HUES64 (cell line): ENCODE measurements around the gene LRRC8A.
A peak's percentile ranks its signal among the peaks of the same experiment; 100 is the strongest.

Experiments
- H3K27ac ChIP-seq: 2 replicates; pipeline ENCODE4 v1.7.0; 2013; ENCODE audit warnings: low read depth, low read length, inconsistent platforms
- H3K27me3 ChIP-seq: 2 replicates; pipeline ENCODE4 v1.6.1; 2013; ENCODE audit warnings: mild to moderate bottlenecking, low read length; ENCODE audit not compliant: insufficient read depth
- H3K36me3 ChIP-seq: 2 replicates; pipeline ENCODE4 v1.6.1; 2013; ENCODE audit warnings: mild to moderate bottlenecking, low read length; ENCODE audit not compliant: insufficient read depth
- H3K4me1 ChIP-seq: 2 replicates; pipeline ENCODE4 v1.6.1; 2013; ENCODE audit warnings: mild to moderate bottlenecking, low read length, moderate library complexity; ENCODE audit not compliant: insufficient read depth
- H3K4me3 ChIP-seq: 2 replicates; pipeline ENCODE4 v1.5.1; 2013; ENCODE audit warnings: mild to moderate bottlenecking, low read length, moderate library complexity
- H3K9ac ChIP-seq: 2 replicates; pipeline ENCODE4 v1.6.1; 2013; ENCODE audit warnings: mild to moderate bottlenecking, low read depth, low read length
- H3K9me3 ChIP-seq: 2 replicates; pipeline ENCODE4 v1.6.1; 2013; ENCODE audit warnings: low read depth, low read length; ENCODE audit not compliant: insufficient read depth
- WGBS: fragments of 150-250, 120-280 bp; methylation state at CpG from one replicate; pipeline ENCODE4 v1.1.7; 2013; ENCODE audit warnings: missing lambda C conversion rate; 5-methylcytosine and 5-hydroxymethylcytosine counted together

LRRC8A gene

GRCh38 chr9:128913995-128914772, 32.3 kb downstream of the LRRC8A start:
- no peaks in the 10 kb centered on the region for H3K9me3 ChIP-seq
- peaks cover 58% of the 10 kb centered on the region for H3K36me3 ChIP-seq
- H3K27ac ChIP-seq, result no peak overlapping the region
- H3K9ac ChIP-seq, result no peak overlapping the region
- H3K27me3 ChIP-seq, result no peaks in the 10 kb centered on the region
- H3K4me3 ChIP-seq, result no peak overlapping the region
- WGBS, result 92% methylated on average over 23 of the region's 23 CpGs
- H3K4me1 ChIP-seq, result peaks cover 29% of the 10 kb centered on the region

DNA sequence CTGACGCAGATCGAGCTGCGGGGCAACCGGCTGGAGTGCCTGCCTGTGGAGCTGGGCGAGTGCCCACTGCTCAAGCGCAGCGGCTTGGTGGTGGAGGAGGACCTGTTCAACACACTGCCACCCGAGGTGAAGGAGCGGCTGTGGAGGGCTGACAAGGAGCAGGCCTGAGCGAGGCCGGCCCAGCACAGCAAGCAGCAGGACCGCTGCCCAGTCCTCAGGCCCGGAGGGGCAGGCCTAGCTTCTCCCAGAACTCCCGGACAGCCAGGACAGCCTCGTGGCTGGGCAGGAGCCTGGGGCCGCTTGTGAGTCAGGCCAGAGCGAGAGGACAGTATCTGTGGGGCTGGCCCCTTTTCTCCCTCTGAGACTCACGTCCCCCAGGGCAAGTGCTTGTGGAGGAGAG, 34.3 kb downstream of the LRRC8A start:
- peaks cover 41% of the 10 kb centered on the region for H3K36me3 ChIP-seq
- no peaks in the 10 kb centered on the region for H3K27me3 ChIP-seq
- no peak overlapping the region for H3K4me3 ChIP-seq
- WGBS, result 94% methylated on average over 18 of the region's 18 CpGs
- H3K9me3 ChIP-seq, result no peaks in the 10 kb centered on the region
- no peak overlapping the region for H3K9ac ChIP-seq
- H3K4me1 ChIP-seq, result peaks cover 23% of the 10 kb centered on the region
- no peak overlapping the region for H3K27ac ChIP-seq

DNA sequence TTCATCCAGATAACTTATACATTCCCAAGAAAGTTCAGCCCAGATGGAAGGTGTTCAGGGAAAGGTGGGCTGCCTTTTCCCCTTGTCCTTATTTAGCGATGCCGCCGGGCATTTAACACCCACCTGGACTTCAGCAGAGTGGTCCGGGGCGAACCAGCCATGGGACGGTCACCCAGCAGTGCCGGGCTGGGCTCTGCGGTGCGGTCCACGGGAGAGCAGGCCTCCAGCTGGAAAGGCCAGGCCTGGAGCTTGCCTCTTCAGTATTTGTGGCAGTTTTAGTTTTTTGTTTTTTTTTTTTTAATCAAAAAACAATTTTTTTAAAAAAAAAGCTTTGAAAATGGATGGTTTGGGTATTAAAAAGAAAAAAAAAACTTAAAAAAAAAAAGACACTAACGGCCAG, 34.8 kb downstream of the LRRC8A start:
- no peaks in the 10 kb centered on the region for H3K9me3 ChIP-seq
- H3K27ac ChIP-seq, result no peak overlapping the region
- H3K36me3 ChIP-seq, result peaks cover 41% of the 10 kb centered on the region
- H3K4me1 ChIP-seq, result peaks cover 20% of the 10 kb centered on the region
- no peaks in the 10 kb centered on the region for H3K27me3 ChIP-seq
- 95% methylated on average over 11 of the region's 11 CpGs for WGBS
- no peak overlapping the region for H3K4me3 ChIP-seq
- no peak overlapping the region for H3K9ac ChIP-seq

DNA sequence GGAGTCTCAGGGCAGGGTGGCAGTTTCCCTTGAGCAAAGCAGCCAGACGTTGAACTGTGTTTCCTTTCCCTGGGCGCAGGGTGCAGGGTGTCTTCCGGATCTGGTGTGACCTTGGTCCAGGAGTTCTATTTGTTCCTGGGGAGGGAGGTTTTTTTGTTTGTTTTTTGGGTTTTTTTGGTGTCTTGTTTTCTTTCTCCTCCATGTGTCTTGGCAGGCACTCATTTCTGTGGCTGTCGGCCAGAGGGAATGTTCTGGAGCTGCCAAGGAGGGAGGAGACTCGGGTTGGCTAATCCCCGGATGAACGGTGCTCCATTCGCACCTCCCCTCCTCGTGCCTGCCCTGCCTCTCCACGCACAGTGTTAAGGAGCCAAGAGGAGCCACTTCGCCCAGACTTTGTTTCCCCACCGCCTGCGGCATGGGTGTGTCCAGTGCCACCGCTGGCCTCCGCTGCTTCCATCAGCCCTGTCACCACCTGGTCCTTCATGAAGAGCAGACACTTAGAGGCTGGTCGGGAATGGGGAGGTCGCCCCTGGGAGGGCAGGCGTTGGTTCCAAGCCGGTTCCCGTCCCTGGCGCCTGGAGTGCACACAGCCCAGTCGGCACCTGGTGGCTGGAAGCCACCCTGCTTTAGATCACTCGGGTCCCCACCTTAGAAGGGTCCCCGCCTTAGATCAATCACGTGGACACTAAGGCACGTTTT, 35.4 kb downstream of the LRRC8A start:
- Histone ChIP-seq H3K9me3 (no peaks in the 10 kb centered on the region), H3K36me3 (peaks cover 41% of the 10 kb centered on the region), H3K27ac (no peak overlapping the region), H3K4me1 (peaks cover 17% of the 10 kb centered on the region), H3K4me3 (no peak overlapping the region), H3K9ac (no peak overlapping the region), H3K27me3 (no peaks in the 10 kb centered on the region)
- 96% methylated on average over 26 of the region's 26 CpGs for WGBS

GRCh38 chr9:128918921-128919320, 37.0 kb downstream of the LRRC8A start:
- no peaks in the 10 kb centered on the region for H3K27me3 ChIP-seq
- WGBS, result 88% methylated on average over 2 of the region's 2 CpGs
- H3K36me3 ChIP-seq, result peaks cover 41% of the 10 kb centered on the region
- H3K9ac ChIP-seq, result no peak overlapping the region
- H3K27ac ChIP-seq, result no peak overlapping the region
- no peaks in the 10 kb centered on the region for H3K9me3 ChIP-seq
- H3K4me3 ChIP-seq, result no peak overlapping the region
- peaks cover 5% of the 10 kb centered on the region for H3K4me1 ChIP-seq

- Histone ChIP-seq H3K27me3 (no peaks in the 10 kb centered on the region), H3K9me3 (no peaks in the 10 kb centered on the region), H3K4me1 (peaks cover 5% of the 10 kb centered on the region), H3K36me3 (peaks cover 40% of the 10 kb centered on the region), H3K27ac (no peak overlapping the region), H3K4me3 (no peak overlapping the region), H3K9ac (no peak overlapping the region)
- WGBS, result 90% methylated on average over 13 of the region's 14 CpGs
These were observed 37.6 kb downstream of the LRRC8A start for GRCh38 chr9:128919402-128920089.

- Histone ChIP-seq H3K4me1 (peaks cover 5% of the 10 kb centered on the region), H3K27me3 (no peaks in the 10 kb centered on the region), H3K36me3 (peaks cover 34% of the 10 kb centered on the region), H3K27ac (peak within 1 kb of the TSS; percentile 80), H3K4me3 (peak within 1 kb of the TSS; percentile 59), H3K9ac (peak within 1 kb of the TSS; percentile 64; the same call in 1 of the 2 replicates), H3K9me3 (no peaks in the 10 kb centered on the region)
- WGBS, result 84% methylated on average over 13 of the region's 13 CpGs
These were observed 38.6 kb downstream of the LRRC8A start, which contains the start of gene PHYHD1 for GRCh38 chr9:128920381-128921058. TSS of gene PHYHD1 (plus strand) at chr9:128920982. CDS start at chr9:128922324, 1,342 bp downstream.

DNA sequence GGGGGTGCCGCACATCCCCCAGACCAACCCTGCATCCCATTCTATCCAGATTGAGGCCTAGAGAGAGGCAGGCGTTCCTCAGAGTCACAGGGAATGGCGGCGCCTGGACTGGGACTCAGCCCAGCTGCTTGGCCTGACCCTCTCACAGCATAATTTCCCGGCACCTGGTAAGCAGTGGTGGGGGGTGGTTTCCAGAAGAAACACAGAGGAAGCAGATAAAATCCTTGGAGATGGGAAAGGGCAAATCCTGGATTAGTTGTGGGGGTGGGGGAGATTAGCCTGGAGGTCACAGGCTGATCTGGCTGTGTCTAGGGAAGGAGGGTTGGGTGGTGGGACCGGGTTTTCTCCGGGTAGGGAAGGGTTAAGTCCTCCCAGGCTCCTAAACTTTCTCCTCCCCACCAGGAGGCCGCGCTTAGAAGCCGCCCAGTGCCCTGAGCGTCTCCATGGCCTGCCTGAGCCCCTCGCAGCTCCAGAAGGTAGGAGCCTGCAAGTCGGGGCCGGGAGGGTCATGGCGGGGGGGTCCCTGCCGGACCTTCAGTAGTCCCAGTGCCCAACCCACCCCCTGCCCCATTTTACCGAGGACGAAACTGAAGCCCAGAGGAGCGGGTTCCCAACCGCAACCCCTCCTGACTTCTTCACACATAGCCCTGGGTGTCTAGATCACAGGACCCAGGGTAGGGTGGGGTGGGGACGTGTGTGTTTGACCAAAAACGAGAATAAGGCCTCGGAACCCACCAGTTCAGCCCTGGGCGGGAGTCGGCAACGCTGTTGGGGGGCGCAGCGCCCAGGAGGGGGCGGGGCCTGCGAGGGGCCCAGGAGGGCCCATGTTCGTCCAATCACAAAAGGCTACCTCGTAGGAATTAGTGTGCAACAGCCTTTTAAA, 40.2 kb downstream of the LRRC8A start:
- peak overlapping the region; percentile 80 for H3K27ac ChIP-seq
- H3K9ac ChIP-seq, result peak overlapping the region; percentile 64
- peaks cover 18% of the 10 kb centered on the region for H3K36me3 ChIP-seq
- 7% methylated on average over 30 of the region's 32 CpGs for WGBS
- H3K4me1 ChIP-seq, result peaks cover 5% of the 10 kb centered on the region
- H3K27me3 ChIP-seq, result no peaks in the 10 kb centered on the region
- H3K9me3 ChIP-seq, result no peaks in the 10 kb centered on the region
- peak overlapping the region; percentile 59 for H3K4me3 ChIP-seq

- no peak overlapping the region for H3K4me3 ChIP-seq
- H3K27me3 ChIP-seq, result no peaks in the 10 kb centered on the region
- no peaks in the 10 kb centered on the region for H3K9me3 ChIP-seq
- H3K9ac ChIP-seq, result no peak overlapping the region
- H3K36me3 ChIP-seq, result peaks cover 7% of the 10 kb centered on the region; the same call in 1 of the 2 replicates
- WGBS, result 97% methylated on average over 6 of the region's 6 CpGs
- no peak overlapping the region for H3K27ac ChIP-seq
- H3K4me1 ChIP-seq, result peaks cover 5% of the 10 kb centered on the region
These were observed 41.6 kb downstream of the LRRC8A start for GRCh38 chr9:128923493-128923883.

GRCh38 chr9:128927731-128928411, 45.9 kb downstream of the LRRC8A start:
- H3K27ac ChIP-seq, result no peak overlapping the region
- no peak overlapping the region for H3K9ac ChIP-seq
- 36% methylated on average over 10 of the region's 10 CpGs for WGBS

More at GRCh38 chr9:128927731-128928411, 45.9 kb downstream of the LRRC8A start:
- Histone ChIP-seq H3K4me1 (no peaks in the 10 kb centered on the region), H3K9me3 (no peaks in the 10 kb centered on the region), H3K27me3 (no peaks in the 10 kb centered on the region), H3K4me3 (no peak overlapping the region), H3K36me3 (no peaks in the 10 kb centered on the region)
